Heart left ventricle (tissue), 13 donors: ENCODE measurements around the gene ZDHHC4.

ENCODE experiments used
- CTCF ChIP-seq, 12 donors: fragments of 200-600 bp; sonication (generic) in 4 of 12; IDR thresholded peaks; one replicate each; pipeline versions ENCODE4 v1.5.0 to v1.8.0; 2018 to 2022; ENCODE audit warnings: antibody characterized with exemption in 12 of 12, mild to moderate bottlenecking in 5 of 12
- POLR2A ChIP-seq, 2 donors: fragments of 450-650 bp; IDR thresholded peaks; one replicate each; pipeline ENCODE4 v1.6.1; 2017; ENCODE audit warnings: antibody characterized with exemption in 2 of 2, mild to moderate bottlenecking in 2 of 2, moderate library complexity in 2 of 2
- donor health status: ischemic (EF 13 %, LVEDD 7.1; RV severe dilation, severe dysfunction).
- donor health status: DM: no; HTN: yes; CAD: no.
- donor health status: DM: no; HTN: no; CAD: no.
- donor health status: ischemic (EF 25% LVEDD 6.9; RV normal size, moderate dysfunction).
- donor health status: ischemic (EF 25% LVEDD 5.7; RV mildly dilated, moderate dysfunction).
- donor health status: ischemic (EF 35%, LVEDD 5.7; RV mildly dilated, moderate dysfunction).
- donor health status: nonischemic (EF 11% LVEDD 7.7; RV severe dilation, severe dysfunction).
- donor health status: DM: yes; HTN: yes; CAD: no.
- donor health status: PGD.
- donor health status: ischemic (EF 29% LVEDD 5.4; RV normal size, mild dysfunction).
- donor health status: nonischemic (EF 23%, LVEDD 6.1; RV moderate dilation, normal function).

DNA sequence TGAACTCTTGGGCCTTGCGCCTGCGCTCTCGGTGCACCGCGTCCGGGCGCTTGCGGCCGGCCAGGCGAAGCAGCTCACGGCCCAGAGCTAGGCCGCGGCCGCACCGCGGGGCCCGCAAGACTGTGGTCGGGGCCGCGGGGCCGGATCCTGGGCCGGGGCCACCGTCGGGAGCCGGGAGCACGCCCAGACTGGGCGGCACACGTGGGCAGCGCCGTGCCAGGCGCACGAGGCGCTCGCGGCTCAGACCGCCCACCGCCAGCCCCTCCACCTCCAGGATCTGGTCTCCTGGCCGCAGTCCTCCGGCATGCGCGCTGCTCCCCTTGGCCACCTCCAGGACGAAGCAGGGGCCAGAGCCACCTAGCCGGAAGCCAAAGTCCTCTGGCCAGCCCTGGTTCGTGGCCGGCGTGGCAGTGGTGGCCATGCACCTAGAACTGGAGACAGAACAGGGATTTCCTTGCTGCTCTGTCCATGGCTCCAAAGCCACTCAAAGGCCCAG, 26.2 kb upstream of the ZDHHC4 start, which contains the start of gene GRID2IP:
- TF ChIP-seq POLR2A (IDR thresholded peaks at IDR 0.05) (no peak), CTCF (IDR thresholded peaks at IDR 0.05) (no peak)
